ENCODE measurements around the gene LRRN1.
"Not testable (repeated sequence)": the region's sequence is repeated elsewhere in the genome, so short reads cannot be mapped to it uniquely, and the experiment has no call there.

- TF ChIP-seq, protein P1, sequence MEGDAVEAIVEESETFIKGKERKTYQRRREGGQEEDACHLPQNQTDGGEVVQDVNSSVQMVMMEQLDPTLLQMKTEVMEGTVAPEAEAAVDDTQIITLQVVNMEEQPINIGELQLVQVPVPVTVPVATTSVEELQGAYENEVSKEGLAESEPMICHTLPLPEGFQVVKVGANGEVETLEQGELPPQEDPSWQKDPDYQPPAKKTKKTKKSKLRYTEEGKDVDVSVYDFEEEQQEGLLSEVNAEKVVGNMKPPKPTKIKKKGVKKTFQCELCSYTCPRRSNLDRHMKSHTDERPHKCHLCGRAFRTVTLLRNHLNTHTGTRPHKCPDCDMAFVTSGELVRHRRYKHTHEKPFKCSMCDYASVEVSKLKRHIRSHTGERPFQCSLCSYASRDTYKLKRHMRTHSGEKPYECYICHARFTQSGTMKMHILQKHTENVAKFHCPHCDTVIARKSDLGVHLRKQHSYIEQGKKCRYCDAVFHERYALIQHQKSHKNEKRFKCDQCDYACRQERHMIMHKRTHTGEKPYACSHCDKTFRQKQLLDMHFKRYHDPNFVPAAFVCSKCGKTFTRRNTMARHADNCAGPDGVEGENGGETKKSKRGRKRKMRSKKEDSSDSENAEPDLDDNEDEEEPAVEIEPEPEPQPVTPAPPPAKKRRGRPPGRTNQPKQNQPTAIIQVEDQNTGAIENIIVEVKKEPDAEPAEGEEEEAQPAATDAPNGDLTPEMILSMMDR (conservative IDR thresholded peaks at IDR 0.05 in 1 of 2, IDR thresholded peaks at IDR 0.05 in 1 of 2; ENCODE audit: extremely low read depth in 1 of 2, insufficient read depth in 1 of 2, low read depth in 1 of 2, low read length in 2 of 2) = not testable (repeated sequence)
- TF ChIP-seq EZH2 (IDR thresholded peaks at IDR 0.05; ENCODE audit: borderline replicate concordance, low read length) = not testable (repeated sequence)
These were observed 29.2 kb downstream of the LRRN1 start for GRCh38 chr3:3828417-3828816.
